ENCODE results near the gene PCK1. TPM values are rescaled to one million over a fixed set of nuclear protein-coding genes. Genes with fewer than 3 reads are reported as not detected.

Gene PCK1
- total RNA-seq, 1 experiment from 2014 or later: 0.49 TPM

- intact Hi-C loops (cut with micrococcal nuclease): no loop called here
- RAD21 ChIA-PET (ENCODE audit: low non-redundant PET in 1 of 2, low total read pairs in 2 of 2, uncharacterized antibody in 2 of 2, unreplicated experiment in 2 of 2): no interaction called here
- CTCF ChIA-PET: no interaction called here
- Histone ChIP-seq H2AFZ (ENCODE audit: low read depth, low read length, poor library complexity, severe bottlenecking) (no peak overlapping the region), H3K9me2 (ENCODE audit: insufficient read depth) (no peaks in the 10 kb centered on the region), H3K36me3 (ENCODE audit: control insufficient read depth in 1 of 2, insufficient read depth in 2 of 2, low read length in 2 of 2) (no peaks in the 10 kb centered on the region), H3K9me3 (ENCODE audit: control insufficient read depth in 1 of 2, insufficient read depth in 1 of 2, low read depth in 1 of 2, low read length in 2 of 2) (no peaks in the 10 kb centered on the region), H3K79me2 (ENCODE audit: insufficient read depth, low read length) (no peaks in the 10 kb centered on the region), H3K4me1 (ENCODE audit: control insufficient read depth in 1 of 2, insufficient read depth in 2 of 2, low read length in 2 of 2) (no peaks in the 10 kb centered on the region), H3K27ac (ENCODE audit: low read depth, low read length) (no peak overlapping the region), H4K20me1 (ENCODE audit: insufficient read depth) (no peaks in the 10 kb centered on the region), H3K27me3 (ENCODE audit: insufficient read depth, low read length) (peaks cover 59% of the 10 kb centered on the region), H3K4me2 (ENCODE audit: low read length) (no peak overlapping the region), H3K4me3 (replicated peaks in 1 of 2; ENCODE audit: low read depth in 1 of 2, low read length in 2 of 2) (no peak overlapping the region), H3K9ac (ENCODE audit: low read length) (no peak overlapping the region)
- DNase-seq (ENCODE audit: low read depth, low spot score) (no peak), ATAC-seq (no peak)
- no peak for TF ChIP-seq CEBPB (IDR thresholded peaks at IDR 0.05; ENCODE audit: low read depth)
- TF ChIP-seq, protein P1, sequence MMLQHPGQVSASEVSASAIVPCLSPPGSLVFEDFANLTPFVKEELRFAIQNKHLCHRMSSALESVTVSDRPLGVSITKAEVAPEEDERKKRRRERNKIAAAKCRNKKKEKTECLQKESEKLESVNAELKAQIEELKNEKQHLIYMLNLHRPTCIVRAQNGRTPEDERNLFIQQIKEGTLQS (IDR thresholded peaks at IDR 0.05): no peak
- no peak for TF ChIP-seq CBX3 (IDR thresholded peaks at IDR 0.05; ENCODE audit: low read depth)
- no peak for TF ChIP-seq RAD21 (IDR thresholded peaks at IDR 0.05; ENCODE audit: low read depth)
- TF ChIP-seq ZFX (IDR thresholded peaks at IDR 0.05): no peak
- TF ChIP-seq POLR2A (IDR thresholded peaks at IDR 0.05; ENCODE audit: borderline replicate concordance, extremely low read depth, insufficient read depth, insufficient read length): no peak
- POLR2A ChIA-PET: no interaction called here
- no TSS peak for BruUV-seq (replicated peaks)
Observed at GRCh38 chr20:57576002-57576401, 15.1 kb downstream of the PCK1 start.

- no peaks in the 10 kb centered on the region for H3K79me2 ChIP-seq (ENCODE audit: insufficient read depth, low read length)
- POLR2A ChIA-PET: no interaction called here
- CTCF ChIA-PET: no interaction called here
- no peaks in the 10 kb centered on the region for H3K36me3 ChIP-seq (ENCODE audit: control insufficient read depth in 1 of 2, insufficient read depth in 2 of 2, low read length in 2 of 2)
- no TSS peak for BruUV-seq (replicated peaks)
- H3K27me3 ChIP-seq (ENCODE audit: insufficient read depth, low read length): peaks cover 63% of the 10 kb centered on the region
- intact Hi-C loops (cut with micrococcal nuclease): no loop called here
- no peak overlapping the region for H2AFZ ChIP-seq (ENCODE audit: low read depth, low read length, poor library complexity, severe bottlenecking)
- H3K4me2 ChIP-seq (ENCODE audit: low read length): no peak overlapping the region
- no peaks in the 10 kb centered on the region for H4K20me1 ChIP-seq (ENCODE audit: insufficient read depth)
- no peak overlapping the region for H3K27ac ChIP-seq (ENCODE audit: low read depth, low read length)
- ATAC-seq: no peak
- no peaks in the 10 kb centered on the region for H3K4me1 ChIP-seq (ENCODE audit: control insufficient read depth in 1 of 2, insufficient read depth in 2 of 2, low read length in 2 of 2)
- no peak overlapping the region for H3K9ac ChIP-seq (ENCODE audit: low read length)
- no peaks in the 10 kb centered on the region for H3K9me2 ChIP-seq (ENCODE audit: insufficient read depth)
- RAD21 ChIA-PET (ENCODE audit: low non-redundant PET in 1 of 2, low total read pairs in 2 of 2, uncharacterized antibody in 2 of 2, unreplicated experiment in 2 of 2): no interaction called here
- H3K9me3 ChIP-seq (ENCODE audit: control insufficient read depth in 1 of 2, insufficient read depth in 1 of 2, low read depth in 1 of 2, low read length in 2 of 2): no peaks in the 10 kb centered on the region
- DNase-seq (ENCODE audit: low read depth, low spot score): no peak
- no peak overlapping the region for H3K4me3 ChIP-seq (replicated peaks in 1 of 2; ENCODE audit: low read depth in 1 of 2, low read length in 2 of 2)
- no peak for TF ChIP-seq SRF (IDR thresholded peaks at IDR 0.05; ENCODE audit: low read depth)
- no peak for TF ChIP-seq EZH2 (IDR thresholded peaks at IDR 0.05)
- TF ChIP-seq SP1 (IDR thresholded peaks at IDR 0.05; ENCODE audit: low read depth): no peak
- no peak for TF ChIP-seq CBX3 (IDR thresholded peaks at IDR 0.05; ENCODE audit: low read depth)
- no peak for TF ChIP-seq RAD21 (IDR thresholded peaks at IDR 0.05; ENCODE audit: low read depth)
- TF ChIP-seq ZNF274 (IDR thresholded peaks at IDR 0.05; ENCODE audit: low read depth, low read length): no peak
- TF ChIP-seq YY1 (IDR thresholded peaks at IDR 0.05; ENCODE audit: extremely low read depth, insufficient replicate concordance, low read depth, low read length): no peak
- no peak for TF ChIP-seq JUND (IDR thresholded peaks at IDR 0.05)
- TF ChIP-seq SIN3A (IDR thresholded peaks at IDR 0.05; ENCODE audit: low read depth): no peak
- TF ChIP-seq, protein P2, sequence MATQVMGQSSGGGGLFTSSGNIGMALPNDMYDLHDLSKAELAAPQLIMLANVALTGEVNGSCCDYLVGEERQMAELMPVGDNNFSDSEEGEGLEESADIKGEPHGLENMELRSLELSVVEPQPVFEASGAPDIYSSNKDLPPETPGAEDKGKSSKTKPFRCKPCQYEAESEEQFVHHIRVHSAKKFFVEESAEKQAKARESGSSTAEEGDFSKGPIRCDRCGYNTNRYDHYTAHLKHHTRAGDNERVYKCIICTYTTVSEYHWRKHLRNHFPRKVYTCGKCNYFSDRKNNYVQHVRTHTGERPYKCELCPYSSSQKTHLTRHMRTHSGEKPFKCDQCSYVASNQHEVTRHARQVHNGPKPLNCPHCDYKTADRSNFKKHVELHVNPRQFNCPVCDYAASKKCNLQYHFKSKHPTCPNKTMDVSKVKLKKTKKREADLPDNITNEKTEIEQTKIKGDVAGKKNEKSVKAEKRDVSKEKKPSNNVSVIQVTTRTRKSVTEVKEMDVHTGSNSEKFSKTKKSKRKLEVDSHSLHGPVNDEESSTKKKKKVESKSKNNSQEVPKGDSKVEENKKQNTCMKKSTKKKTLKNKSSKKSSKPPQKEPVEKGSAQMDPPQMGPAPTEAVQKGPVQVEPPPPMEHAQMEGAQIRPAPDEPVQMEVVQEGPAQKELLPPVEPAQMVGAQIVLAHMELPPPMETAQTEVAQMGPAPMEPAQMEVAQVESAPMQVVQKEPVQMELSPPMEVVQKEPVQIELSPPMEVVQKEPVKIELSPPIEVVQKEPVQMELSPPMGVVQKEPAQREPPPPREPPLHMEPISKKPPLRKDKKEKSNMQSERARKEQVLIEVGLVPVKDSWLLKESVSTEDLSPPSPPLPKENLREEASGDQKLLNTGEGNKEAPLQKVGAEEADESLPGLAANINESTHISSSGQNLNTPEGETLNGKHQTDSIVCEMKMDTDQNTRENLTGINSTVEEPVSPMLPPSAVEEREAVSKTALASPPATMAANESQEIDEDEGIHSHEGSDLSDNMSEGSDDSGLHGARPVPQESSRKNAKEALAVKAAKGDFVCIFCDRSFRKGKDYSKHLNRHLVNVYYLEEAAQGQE (IDR thresholded peaks at IDR 0.05; ENCODE audit: low read depth): no peak
- TF ChIP-seq MAX (IDR thresholded peaks at IDR 0.05): no peak
- no peak for TF ChIP-seq POLR2AphosphoS5 (IDR thresholded peaks at IDR 0.05; ENCODE audit: low read depth, low read length)
- no peak for TF ChIP-seq FOSL1 (IDR thresholded peaks at IDR 0.05; ENCODE audit: low read depth)
- TF ChIP-seq ELF1 (IDR thresholded peaks at IDR 0.05; ENCODE audit: borderline replicate concordance, low read depth): no peak
- no peak for TF ChIP-seq CEBPB (IDR thresholded peaks at IDR 0.05; ENCODE audit: low read depth)
- TF ChIP-seq EZH2phosphoT487 (IDR thresholded peaks at IDR 0.05; ENCODE audit: borderline replicate concordance): no peak
Observed at GRCh38 chr20:57576617-57577550, 16.0 kb downstream of the PCK1 start.

All from HCT116 (cell line).